BLaER1 treated with 17β-estradiol and CSF1 and Interleukin-3, amounts not matched to agents 10 nM and 100 nM (cell line): ENCODE measurements around the gene DUS1L.

Experiments used
- H3K27ac ChIP-seq, 11 experiments: shearing (Covaris generic); formaldehyde crosslinking; 2 replicates each; pipeline ENCODE4 v1.8.1; 2022
- H3K27me3 ChIP-seq, 11 experiments: shearing (Covaris generic); formaldehyde crosslinking; 2 replicates each; pipeline ENCODE4 v1.8.1; 2022
- H3K36me3 ChIP-seq, 11 experiments: shearing (Covaris generic); formaldehyde crosslinking; 2 replicates each; pipeline ENCODE4 v1.8.1; 2022
- H3K4me1 ChIP-seq, 10 experiments: shearing (Covaris generic); formaldehyde crosslinking; 2 replicates each; pipeline ENCODE4 v1.8.1; 2022
- H3K4me2 ChIP-seq, 11 experiments: shearing (Covaris generic); formaldehyde crosslinking; 2 replicates each; pipeline ENCODE4 v1.8.1; 2022
- H3K4me3 ChIP-seq, 10 experiments: shearing (Covaris generic); formaldehyde crosslinking; 2 replicates each; pipeline ENCODE4 v1.8.1; 2022
- H3K9ac ChIP-seq, 11 experiments: shearing (Covaris generic); formaldehyde crosslinking; 2 replicates each; pipeline ENCODE4 v1.8.1; 2022
- H3K9me3 ChIP-seq, 11 experiments: shearing (Covaris generic); formaldehyde crosslinking; replicated peaks in 1 of 11; 2 replicates each; pipeline ENCODE4 v1.8.1; 2022
- H4K20me1 ChIP-seq, 11 experiments: shearing (Covaris generic); formaldehyde crosslinking; 2 replicates each; pipeline ENCODE4 v1.8.1; 2022
- Cebpa-rat ChIP-seq, 11 experiments: shearing (Covaris generic); IDR thresholded peaks; 2 replicates each; pipeline ENCODE4 v1.8.1; 2022

DUS1L gene

DNA sequence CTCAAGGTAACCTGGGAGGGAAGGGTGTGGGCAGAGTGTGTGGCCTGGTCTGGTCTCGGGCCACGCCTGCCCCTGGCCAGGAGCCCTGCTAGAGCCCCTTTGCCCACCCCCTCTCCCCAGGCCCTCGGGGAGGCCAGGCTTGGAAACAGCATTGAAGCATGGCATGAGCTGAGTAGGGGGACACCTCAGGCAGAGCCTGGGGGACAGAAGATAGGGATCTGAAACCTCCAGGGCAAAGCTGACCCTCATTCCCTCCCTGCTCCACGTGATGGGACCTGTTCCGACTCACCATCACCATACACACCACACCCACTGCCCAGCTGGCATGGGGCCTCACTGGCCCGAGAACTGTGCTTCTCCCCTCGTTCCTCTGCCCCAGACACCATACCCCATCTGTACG lies 16.5 kb downstream of the DUS1L start:
- peaks cover 0 to 33% (median 22%) of the 10 kb centered on the region in 11 experiments; a peak in 19 of 22 replicates for H4K20me1 ChIP-seq
- no peak overlapping the region for H3K27ac ChIP-seq
- H3K4me2 ChIP-seq = 0 out of 22 replicates have a peak overlapping the region, but pooled peaks of 1 of the 11 experiments have one; percentile 98
- no peak overlapping the region for H3K4me3 ChIP-seq
- no peaks in the 10 kb centered on the region for H3K27me3 ChIP-seq
- TF ChIP-seq Cebpa-rat (IDR thresholded peaks at IDR 0.05) = no peak
- H3K9me3 ChIP-seq = no peaks in the 10 kb centered on the region
- H3K4me1 ChIP-seq = peaks cover 27 to 34% (median 31%) of the 10 kb centered on the region in 10 experiments
- peaks cover 14 to 52% (median 41%) of the 10 kb centered on the region in 11 experiments for H3K36me3 ChIP-seq
- peak overlapping the region in 2 of 11 experiments; percentile 90 to 94; a peak in 2 of 22 replicates for H3K9ac ChIP-seq

GRCh38 chr17:82048571-82048971 lies 17.0 kb downstream of the DUS1L start:
- H3K4me3 ChIP-seq = no peak overlapping the region
- H3K9ac ChIP-seq = no peak overlapping the region; a peak in 1 of 22 replicates
- H3K9me3 ChIP-seq = no peaks in the 10 kb centered on the region
- no peak overlapping the region for H3K4me2 ChIP-seq
- H4K20me1 ChIP-seq = peaks cover 0 to 28% (median 17%) of the 10 kb centered on the region in 11 experiments; a peak in 19 of 22 replicates
- H3K36me3 ChIP-seq = peaks cover 9 to 47% (median 36%) of the 10 kb centered on the region in 11 experiments; a peak in 21 of 22 replicates
- no peaks in the 10 kb centered on the region for H3K27me3 ChIP-seq
- no peak overlapping the region for H3K27ac ChIP-seq
- peaks cover 23 to 30% (median 26%) of the 10 kb centered on the region in 10 experiments for H3K4me1 ChIP-seq
- no peak for TF ChIP-seq Cebpa-rat (IDR thresholded peaks at IDR 0.05)

- Histone ChIP-seq H4K20me1 (peaks cover 0 to 22% (median 11%) of the 10 kb centered on the region in 11 experiments; a peak in 19 of 22 replicates), H3K4me3 (no peak overlapping the region), H3K36me3 (peaks cover 5 to 42% (median 32%) of the 10 kb centered on the region in 11 experiments; a peak in 17 of 22 replicates), H3K9me3 (no peaks in the 10 kb centered on the region), H3K27ac (no peak overlapping the region), H3K9ac (no peak overlapping the region; a peak in 1 of 22 replicates), H3K4me2 (no peak overlapping the region), H3K27me3 (no peaks in the 10 kb centered on the region), H3K4me1 (peaks cover 18 to 25% (median 21%) of the 10 kb centered on the region in 10 experiments)
- no peak for TF ChIP-seq Cebpa-rat (IDR thresholded peaks at IDR 0.05)
Measured at GRCh38 chr17:82047914-82048570, 17.6 kb downstream of the DUS1L start.

DNA sequence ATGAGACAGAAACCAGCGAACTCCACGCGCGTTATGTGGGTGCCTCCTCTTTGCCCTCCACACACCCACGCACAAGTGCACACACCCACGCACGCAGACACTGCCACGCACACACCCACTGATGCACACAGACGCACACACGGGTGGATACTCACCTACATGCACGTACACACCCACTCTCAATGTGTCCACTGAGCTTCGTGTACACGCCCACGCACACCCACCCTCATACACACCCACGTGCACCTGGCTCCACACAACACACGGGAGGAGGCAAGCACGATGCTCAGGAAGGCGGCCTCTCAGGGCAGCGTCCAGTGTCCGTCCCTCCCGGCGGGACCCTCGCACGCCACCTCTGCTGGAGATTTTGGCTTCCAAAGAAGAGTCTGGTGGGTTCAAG lies 18.2 kb downstream of the DUS1L start:
- H3K4me1 ChIP-seq = peaks cover 12 to 18% (median 14%) of the 10 kb centered on the region in 10 experiments
- H3K9ac ChIP-seq = no peak overlapping the region
- H3K4me3 ChIP-seq = no peak overlapping the region
- peaks cover 0 to 16% (median 5%) of the 10 kb centered on the region in 11 experiments; a peak in 19 of 22 replicates for H4K20me1 ChIP-seq
- no peak overlapping the region for H3K4me2 ChIP-seq
- peaks cover 5 to 42% (median 31%) of the 10 kb centered on the region in 11 experiments; a peak in 16 of 22 replicates for H3K36me3 ChIP-seq
- no peak for TF ChIP-seq Cebpa-rat (IDR thresholded peaks at IDR 0.05)
- H3K27me3 ChIP-seq = no peaks in the 10 kb centered on the region
- H3K27ac ChIP-seq = no peak overlapping the region
- no peaks in the 10 kb centered on the region for H3K9me3 ChIP-seq

DNA sequence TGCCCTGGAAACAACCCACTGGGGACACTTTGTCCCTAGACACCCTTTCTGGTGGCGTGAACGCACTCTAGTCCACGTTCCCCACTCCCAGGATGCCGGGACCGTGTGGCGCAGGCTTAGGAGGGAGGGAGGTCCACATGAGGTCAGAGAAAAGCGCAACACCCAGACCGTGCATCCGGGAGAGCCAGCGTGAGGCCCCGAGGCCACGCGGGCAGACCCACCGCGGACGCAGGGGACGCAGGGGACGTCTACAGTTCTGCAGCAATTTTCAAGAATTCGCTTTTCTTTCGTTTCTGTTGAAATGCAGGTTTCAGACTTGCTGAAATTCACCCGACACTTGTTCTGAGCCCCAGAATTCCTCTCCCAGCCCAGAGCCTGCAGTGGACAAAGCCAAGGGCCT lies 18.7 kb downstream of the DUS1L start:
- H3K36me3 ChIP-seq = peaks cover 5 to 42% (median 31%) of the 10 kb centered on the region in 11 experiments; a peak in 16 of 22 replicates

GRCh38 chr17:82045936-82046484 lies 19.6 kb downstream of the DUS1L start:
- H3K9ac ChIP-seq = peak overlapping the region in 1 of 11 experiments; percentile 19; a peak in 1 of 22 replicates
- H3K9me3 ChIP-seq = no peaks in the 10 kb centered on the region
- H3K27ac ChIP-seq = no peak overlapping the region
- peaks cover 5 to 42% (median 31%) of the 10 kb centered on the region in 11 experiments; a peak in 16 of 22 replicates for H3K36me3 ChIP-seq
- peaks cover 9 to 25% (median 12%) of the 10 kb centered on the region in 10 experiments for H3K4me1 ChIP-seq
- peaks cover 0 to 9% (median 0%) of the 10 kb centered on the region in 11 experiments; a peak in 2 of 22 replicates for H4K20me1 ChIP-seq
- H3K27me3 ChIP-seq = no peaks in the 10 kb centered on the region
- TF ChIP-seq Cebpa-rat (IDR thresholded peaks at IDR 0.05) = no peak
- no peak overlapping the region for H3K4me2 ChIP-seq
- no peak overlapping the region for H3K4me3 ChIP-seq

More for the DNA sequence above, 18.7 kb downstream of the DUS1L start:
- Histone ChIP-seq H3K27me3 (no peaks in the 10 kb centered on the region), H3K9ac (no peak overlapping the region), H3K4me3 (no peak overlapping the region), H3K4me2 (no peak overlapping the region), H3K4me1 (peaks cover 11 to 18% (median 14%) of the 10 kb centered on the region in 10 experiments), H4K20me1 (peaks cover 0 to 11% (median 0%) of the 10 kb centered on the region in 11 experiments; a peak in 8 of 22 replicates), H3K9me3 (no peaks in the 10 kb centered on the region), H3K27ac (no peak overlapping the region)
- no peak for TF ChIP-seq Cebpa-rat (IDR thresholded peaks at IDR 0.05)

DNA sequence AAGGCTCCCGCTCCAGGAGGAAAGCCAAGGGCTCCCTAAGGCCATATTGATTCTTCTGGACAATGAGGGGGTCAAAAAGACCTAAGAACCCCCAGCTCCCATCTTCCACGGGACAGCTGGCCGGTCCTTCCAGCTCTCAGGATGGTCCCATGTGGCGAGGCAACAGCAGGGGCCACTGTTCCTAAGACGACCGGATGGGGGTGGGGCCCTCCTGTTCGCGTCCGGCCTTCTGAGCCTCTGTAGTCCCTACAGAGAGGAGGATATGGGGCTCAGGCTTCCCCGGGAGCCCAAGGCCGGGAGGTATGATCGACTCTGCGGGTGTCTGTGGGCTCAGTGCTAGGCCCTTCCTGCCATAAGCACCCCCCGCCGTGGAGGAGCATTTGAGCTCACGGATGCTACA lies 22.1 kb downstream of the DUS1L start:
- no peak for TF ChIP-seq Cebpa-rat (IDR thresholded peaks at IDR 0.05)
- H3K36me3 ChIP-seq = peaks cover 5 to 23% (median 18%) of the 10 kb centered on the region in 11 experiments; a peak in 16 of 22 replicates
- H4K20me1 ChIP-seq = peaks cover 0 to 3% (median 0%) of the 10 kb centered on the region in 11 experiments; a peak in 1 of 22 replicates
- H3K27ac ChIP-seq = no peak overlapping the region
- H3K4me2 ChIP-seq = no peak overlapping the region
- no peak overlapping the region for H3K9ac ChIP-seq
- peaks cover 0 to 20% (median 0%) of the 10 kb centered on the region in 10 experiments; a peak in 8 of 20 replicates for H3K4me1 ChIP-seq
- no peaks in the 10 kb centered on the region for H3K27me3 ChIP-seq
- H3K4me3 ChIP-seq = no peak overlapping the region
- H3K9me3 ChIP-seq = no peaks in the 10 kb centered on the region

GRCh38 chr17:82042649-82043048 lies 23.0 kb downstream of the DUS1L start:
- Histone ChIP-seq H3K4me2 (no peak overlapping the region), H3K4me3 (no peak overlapping the region), H3K27me3 (no peaks in the 10 kb centered on the region), H3K27ac (no peak overlapping the region), H4K20me1 (peaks cover 0 to 3% (median 0%) of the 10 kb centered on the region in 11 experiments; a peak in 1 of 22 replicates), H3K9ac (no peak overlapping the region), H3K4me1 (peaks cover 4 to 26% (median 6%) of the 10 kb centered on the region in 10 experiments; a peak in 18 of 20 replicates), H3K9me3 (no peaks in the 10 kb centered on the region), H3K36me3 (peaks cover 0 to 15% (median 11%) of the 10 kb centered on the region in 11 experiments; a peak in 13 of 22 replicates)
- no peak for TF ChIP-seq Cebpa-rat (IDR thresholded peaks at IDR 0.05)
